Stimulated activated CD4-positive, alpha-beta T cell treated with anti-CD3 and anti-CD28 coated beads, TNF-alpha, amount 100 ng/mL, for 1 hour (primary cell): ENCODE data around the gene HYAL3.
"Not testable (repeated sequence)": the region's sequence is repeated elsewhere in the genome, so short reads cannot be mapped to it uniquely, and the experiment has no call there.

Source experiments
- DNase-seq, 3 donors: peaks; one replicate each; pipeline ENCODE4 v3.0.0-alpha.2; 2020; ENCODE audit warnings: low read depth in 3 of 3, low spot score in 1 of 3

The HYAL3 gene

GRCh38 chr3:50316657-50317242 lies 17.5 kb upstream of the HYAL3 start:
- DNase-seq, result peak in 1 of 3 donors; percentile 42

DNA sequence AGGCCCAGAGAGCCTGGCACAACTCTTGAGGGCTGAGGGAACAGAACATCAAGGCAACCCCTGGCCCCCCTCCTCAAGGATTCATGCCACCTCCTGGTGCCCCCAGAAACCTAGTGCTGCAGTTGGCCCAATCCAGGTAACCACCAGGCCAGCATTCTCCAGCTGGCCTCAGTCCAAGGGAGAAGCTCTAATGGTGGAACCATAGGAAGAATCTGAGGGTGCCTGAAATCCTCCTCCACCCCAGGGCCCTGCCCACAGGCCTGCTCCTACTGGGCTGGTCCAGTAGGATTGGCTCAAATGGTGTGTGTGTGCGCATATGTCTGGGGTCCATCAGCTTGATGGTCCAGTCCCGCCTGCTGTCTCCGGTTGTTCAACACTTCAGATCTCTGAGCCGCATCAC lies 15.6 kb upstream of the HYAL3 start:
- no peak for DNase-seq

DNA sequence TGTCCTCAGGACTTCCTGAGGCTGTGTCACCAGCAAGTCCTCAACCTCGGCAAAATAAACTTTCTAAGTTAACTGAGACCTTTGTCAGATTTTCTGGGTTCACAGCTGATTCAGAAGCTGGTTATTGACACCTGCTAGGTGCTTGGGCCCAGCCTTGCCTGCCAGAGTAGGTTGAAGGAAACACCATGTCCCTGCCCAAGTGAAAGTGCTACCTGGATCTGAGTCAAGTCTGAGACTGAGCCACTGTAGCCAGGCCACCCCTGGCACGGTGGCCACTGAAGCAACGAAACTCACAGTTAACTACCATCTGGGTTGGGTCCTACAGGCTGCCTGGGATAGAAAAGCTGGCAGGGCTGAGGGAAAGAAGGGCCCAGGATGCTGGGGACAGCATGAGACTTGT lies 15.1 kb upstream of the HYAL3 start:
- no peak for DNase-seq

DNA sequence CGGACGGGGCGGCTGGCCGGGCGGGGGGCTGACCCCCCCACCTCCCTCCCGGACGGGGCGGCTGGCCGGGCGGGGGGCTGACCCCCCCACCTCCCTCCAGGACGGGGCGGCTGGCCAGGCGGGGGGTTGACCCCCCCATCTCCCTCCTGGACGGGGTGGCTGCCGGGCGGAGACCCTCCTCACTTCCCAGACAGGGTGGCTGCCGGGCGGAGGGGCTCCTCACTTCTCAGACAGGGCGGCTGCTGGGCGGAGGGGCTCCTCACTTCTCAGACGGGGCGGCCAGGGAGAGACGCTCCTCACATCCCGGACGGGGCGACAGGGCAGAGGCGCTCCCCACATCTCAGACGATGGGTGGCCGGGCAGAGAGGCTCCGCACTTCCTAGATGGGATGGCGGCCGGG lies 12.8 kb upstream of the HYAL3 start:
- DNase-seq, result not testable (repeated sequence)

DNA sequence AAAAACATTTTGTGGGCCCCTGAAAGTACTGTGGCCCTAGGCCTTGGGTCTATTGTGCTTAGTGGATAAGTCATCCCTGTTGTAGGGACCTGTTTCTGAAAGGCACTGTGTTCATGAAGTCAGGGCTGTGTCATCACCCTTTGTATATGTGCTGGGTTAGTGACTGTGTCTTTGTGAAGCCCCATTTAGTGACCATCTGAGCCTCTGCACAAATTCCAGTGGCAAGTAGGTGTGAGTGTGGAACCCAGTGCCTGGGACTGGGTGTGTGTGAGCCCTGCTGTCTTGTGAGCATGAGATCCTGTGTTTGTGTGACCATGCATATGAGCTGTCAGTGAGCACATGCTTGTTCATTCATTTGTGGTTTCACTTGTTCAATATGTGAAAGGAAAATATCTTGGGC lies 5.4 kb upstream of the HYAL3 start:
- DNase-seq, result no peak

DNA sequence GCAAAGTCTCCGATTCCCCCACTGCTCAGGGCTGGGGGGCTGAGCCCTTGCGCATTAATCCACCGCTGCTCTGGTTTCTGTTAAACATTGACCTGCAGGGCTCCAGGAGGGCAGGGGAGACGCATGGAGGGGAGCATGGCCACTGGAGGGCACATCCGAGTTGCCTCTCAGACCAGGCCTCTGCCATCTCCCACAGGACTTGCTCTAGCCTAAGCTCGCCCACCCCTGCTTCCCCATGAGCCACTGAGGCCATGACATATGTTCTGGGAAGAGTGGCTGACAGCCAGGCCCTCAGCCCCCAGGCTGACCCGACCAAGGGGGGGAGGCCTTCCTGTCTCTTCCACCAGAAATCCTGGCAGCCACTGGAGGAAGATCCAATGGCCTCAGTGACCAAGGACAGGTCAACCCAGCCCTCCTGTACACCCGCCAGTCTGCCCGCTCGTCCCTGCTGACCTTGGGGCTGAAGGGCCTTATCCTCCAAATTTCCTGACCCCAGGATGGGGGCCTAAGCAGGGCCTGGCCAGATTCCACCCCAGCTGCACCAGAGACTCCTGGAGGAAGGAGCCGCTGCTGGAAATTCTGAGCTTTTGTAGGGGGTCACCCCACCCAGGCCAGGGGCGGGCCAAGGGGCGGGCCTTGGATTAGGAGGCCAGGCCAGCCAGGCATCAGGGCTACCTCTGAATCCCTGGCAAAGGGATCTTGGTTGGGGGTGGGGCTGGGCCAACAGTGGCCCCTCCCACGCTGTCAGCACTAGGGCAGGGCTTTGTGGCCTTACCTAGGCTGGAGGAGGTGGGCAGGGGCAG lies 4.0 kb upstream of the HYAL3 start, which contains the start of gene HYAL1:
Gene HYAL1, minus strand, starts transcription at position 562 of the 803 bp plus-strand sequence. CDS start 618 bp downstream, outside the sequence.
- DNase-seq, result no peak

DNA sequence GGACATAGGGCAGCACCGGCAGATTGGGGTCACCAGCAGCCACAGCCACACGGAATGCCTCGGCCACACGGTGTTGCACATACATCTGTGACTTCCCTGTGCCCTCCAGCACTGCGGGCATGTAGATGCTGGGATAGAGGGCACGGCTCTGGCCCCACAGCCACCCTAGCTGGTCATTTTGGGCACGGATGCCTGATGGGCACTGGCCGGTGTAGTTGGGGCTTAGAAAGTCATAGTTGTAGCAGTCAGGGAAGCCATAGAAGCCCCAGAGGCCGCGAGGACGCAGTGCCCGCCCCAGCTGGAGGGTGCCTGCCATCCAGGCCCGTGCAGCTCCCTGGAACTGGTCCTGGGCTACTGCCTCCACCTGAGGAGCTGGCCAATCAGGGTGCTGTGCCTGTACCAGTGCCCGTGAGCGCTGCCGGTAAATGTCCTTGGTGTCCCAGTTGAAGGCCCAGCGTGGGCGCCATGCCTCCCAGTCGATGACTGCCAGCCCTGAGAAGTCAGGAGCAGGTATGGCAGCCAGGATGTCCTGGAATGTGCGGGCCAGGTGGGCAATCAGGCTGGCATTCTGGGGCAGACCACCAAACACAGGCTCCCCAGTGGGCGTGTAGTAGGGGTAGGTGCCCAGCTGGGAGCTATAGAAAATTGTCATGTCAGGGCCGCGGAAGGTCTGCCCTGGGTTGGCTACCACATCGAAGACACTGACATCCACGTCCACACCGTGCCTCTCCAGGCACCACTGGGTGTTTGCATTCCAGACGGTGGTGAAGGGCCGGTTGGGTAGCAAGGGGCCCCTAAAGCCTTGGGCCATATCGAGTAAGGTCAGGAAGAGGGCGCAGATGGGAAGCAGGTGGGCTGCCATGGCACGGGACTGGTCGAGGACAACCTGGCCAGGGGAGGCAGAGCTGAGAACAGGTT lies 3.1 kb upstream of the HYAL3 start:
- DNase-seq, result no peak

DNA sequence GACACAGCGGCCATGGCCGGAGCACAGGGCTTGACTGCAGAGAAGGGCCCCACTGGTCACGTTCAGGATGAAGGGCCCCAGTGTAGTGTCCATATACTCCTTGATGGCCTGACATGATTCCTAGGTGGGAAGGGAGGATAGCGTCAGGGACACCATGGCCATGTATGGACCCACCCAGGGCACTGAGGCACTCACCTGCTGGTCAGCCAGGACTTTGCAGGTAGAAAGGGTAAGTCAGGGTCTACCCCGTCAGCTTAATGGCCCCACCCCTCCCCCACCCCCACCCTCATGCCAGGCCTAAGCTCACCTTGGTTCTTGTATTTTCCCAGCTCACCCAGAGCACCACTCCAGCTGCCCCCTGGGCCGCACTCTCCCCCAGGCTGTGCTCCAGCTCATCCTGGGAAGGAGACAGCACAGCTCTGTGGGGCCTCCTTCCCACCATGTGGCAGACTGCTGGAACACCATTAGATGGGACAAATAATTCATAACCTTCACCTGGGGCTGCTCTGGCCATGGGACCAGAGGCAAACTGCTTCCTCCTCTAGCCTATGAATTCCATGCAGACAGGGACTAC lies 1.6 kb upstream of the HYAL3 start:
- DNase-seq, result no peak

- DNase-seq, result no peak
Measured at GRCh38 chr3:50299929-50300680, 900 bp upstream of the HYAL3 start.

DNA sequence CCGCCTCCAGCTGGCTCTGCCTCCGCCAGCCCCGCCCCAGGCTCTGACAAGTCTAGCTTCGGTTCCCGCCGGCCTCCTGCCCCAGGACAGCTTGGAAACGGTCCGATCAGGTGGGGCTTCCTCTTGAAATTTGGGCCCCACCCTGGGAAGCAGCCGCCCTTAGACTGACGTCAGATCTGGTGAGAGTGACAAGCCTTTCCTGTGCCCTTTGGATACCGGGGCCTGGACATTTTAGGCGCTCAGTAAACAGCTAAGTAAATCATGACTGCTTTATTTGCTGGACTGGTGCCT lies 378 bp upstream of the HYAL3 start:
- DNase-seq, result no peak

DNA sequence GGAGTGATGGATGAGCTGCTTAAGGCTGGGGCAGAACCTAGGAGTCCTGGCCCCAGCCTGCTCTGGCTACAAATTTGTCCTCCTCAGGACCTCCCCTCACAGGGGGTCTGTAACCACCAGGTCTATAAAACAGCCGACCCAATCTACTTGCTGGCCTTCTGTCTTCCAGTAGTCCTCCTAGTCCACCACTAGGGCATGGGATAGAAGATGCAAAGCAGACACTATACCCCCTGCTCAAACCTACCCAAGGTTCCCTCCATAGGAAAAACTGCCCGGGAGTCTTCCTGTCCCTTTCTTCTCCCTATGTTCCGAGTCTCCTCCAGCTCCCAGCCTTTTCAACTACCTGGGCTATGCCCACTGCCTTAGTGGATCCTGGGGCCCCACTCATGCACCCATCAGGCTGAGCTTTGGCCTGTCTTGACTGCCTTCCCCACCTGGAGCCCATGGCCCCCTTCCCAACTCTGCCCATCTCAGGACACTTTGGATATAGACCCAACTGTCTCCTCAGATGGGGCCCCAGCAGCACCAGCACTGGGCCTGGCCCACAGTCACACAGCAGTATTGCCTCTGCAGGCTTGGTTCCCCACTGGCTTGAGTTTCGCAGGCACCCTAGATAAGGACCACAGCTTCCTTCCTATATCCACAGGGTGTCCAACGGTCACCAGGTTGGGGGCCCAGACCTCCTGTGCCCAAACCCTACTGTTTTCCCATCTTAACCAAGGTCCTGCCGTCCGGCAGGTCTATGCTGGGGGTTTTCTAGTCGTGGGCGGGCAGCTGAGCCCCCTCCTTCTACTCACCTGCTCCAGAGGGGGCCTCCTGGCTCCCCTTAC lies 1.1 kb downstream of the HYAL3 start:
- no peak for DNase-seq

- no peak for DNase-seq
Measured at GRCh38 chr3:50297384-50297775, 1.8 kb downstream of the HYAL3 start.

GRCh38 chr3:50296721-50297383 lies 2.4 kb downstream of the HYAL3 start:
- no peak for DNase-seq

DNA sequence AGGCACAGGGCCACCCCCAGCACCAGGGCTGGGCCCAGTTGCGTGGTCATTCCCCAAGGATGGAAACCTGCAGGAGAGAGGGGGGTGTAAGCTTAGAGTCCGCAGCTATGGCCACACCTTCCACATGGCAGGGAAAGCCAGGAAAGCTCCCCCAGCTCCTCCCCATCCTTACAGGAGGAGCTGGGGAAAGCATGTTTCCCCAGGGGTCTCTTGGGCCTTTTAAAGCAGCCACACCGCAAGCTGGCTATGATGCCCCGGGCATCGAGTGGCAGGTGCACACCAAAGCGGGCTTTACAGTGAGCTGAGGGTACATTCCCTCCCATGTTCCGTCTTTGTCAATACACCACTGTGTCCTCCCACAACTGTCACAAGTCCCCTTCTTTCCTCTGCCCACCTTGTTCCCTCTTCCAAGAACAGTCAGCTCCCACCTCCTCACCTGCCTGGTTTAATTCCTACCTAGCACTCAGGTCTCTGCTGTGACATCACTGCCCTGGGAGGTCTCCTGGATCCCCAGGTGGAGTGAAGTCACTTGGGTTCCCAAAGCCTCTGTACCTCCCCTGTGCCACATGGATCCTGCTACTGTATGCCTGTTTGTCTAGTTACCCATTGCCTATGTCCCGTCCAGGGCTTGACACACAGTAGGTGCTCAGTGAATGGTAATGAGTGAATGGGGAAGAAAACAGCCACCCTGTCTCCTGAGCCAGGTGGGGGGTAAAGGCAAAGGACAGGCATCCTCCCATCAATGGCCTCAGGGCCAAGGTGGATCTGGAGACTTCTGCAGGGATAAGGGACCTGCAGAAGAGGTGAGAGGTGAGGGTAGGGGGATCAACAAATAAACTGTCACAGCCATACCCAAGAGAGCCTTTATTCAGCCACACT lies 3.4 kb downstream of the HYAL3 start:
- DNase-seq, result no peak

DNA sequence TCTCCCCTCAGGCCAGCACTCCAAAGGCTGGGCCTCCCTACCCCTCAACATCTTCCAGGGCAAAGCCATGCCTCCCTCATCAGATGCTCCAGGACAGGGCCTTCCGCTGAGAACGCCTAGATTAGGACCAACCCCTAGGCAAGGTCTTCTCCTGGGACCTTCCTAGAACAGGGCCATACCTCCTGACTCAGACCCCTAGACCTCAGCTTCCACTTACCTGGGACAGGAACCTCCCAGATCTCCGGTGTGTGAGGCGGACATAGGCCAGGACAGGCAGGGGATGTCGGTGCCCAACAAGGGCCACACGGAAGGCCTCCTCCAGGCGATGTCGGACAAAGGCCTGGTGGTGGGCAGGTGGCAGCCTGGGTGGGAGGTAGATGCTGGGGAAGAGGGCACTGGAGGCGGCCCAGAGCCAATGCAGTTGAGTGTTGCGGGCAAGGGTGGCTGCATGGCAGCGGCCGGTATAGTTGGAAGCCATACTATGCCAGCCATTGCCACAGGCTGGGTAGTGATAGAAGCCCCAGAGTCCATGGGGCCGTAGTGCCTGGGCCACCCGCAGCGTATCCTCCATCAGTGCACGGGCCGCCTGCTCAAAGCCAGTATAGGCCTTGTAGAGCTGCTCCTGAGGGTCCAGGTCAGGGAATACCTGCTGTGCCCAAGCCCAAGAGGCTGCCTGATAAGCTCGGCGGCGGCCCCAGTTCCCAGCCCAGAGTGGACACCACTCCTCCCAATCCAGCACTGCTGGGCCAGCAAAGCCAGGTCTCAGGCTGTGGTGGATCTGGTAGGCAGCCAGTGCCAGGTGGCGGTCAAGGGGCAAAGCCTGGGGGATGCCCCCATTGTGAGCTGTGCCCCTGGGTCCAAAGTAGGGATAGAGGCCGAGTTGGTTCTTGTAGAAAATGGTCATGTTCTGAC lies 4.5 kb downstream of the HYAL3 start:
- no peak for DNase-seq

- DNase-seq, result no peak
Measured at GRCh38 chr3:50294089-50294488, 5.1 kb downstream of the HYAL3 start.

- DNase-seq, result no peak
Measured at GRCh38 chr3:50293079-50293801, 6.0 kb downstream of the HYAL3 start.
